Liver (tissue), 9 donors: ENCODE results near the gene TUBG2. TPM values are rescaled to one million over a fixed set of nuclear protein-coding genes. Genes with fewer than 3 reads are reported as not detected.

ENCODE experiments used
- DNase-seq: peaks from one replicate; pipeline ENCODE4 v3.0.0-alpha.2; 2017; ENCODE audit warnings: low spot score
- H3K27ac ChIP-seq, 2 donors: one replicate each; pipeline ENCODE4 v1.7.0; 2013; ENCODE audit warnings: inconsistent platforms in 2 of 2, low read length in 2 of 2, control low read depth in 1 of 2, low read depth in 1 of 2, mild to moderate bottlenecking in 1 of 2
- H3K27me3 ChIP-seq, 4 donors: one replicate each; pipeline versions ENCODE4 v1.6.1 to v1.7.0; 2013; ENCODE audit warnings: low read length in 3 of 4, inconsistent platforms in 1 of 4, mild to moderate bottlenecking in 1 of 4, moderate library complexity in 1 of 4; ENCODE audit not compliant: control insufficient read depth in 4 of 4, insufficient read depth in 4 of 4
- H3K36me3 ChIP-seq, 4 donors: one replicate each; pipeline versions ENCODE4 v1.6.1 to v1.7.0; 2013; ENCODE audit warnings: low read length in 3 of 4, mild to moderate bottlenecking in 3 of 4, low read depth in 1 of 4, moderate library complexity in 1 of 4; ENCODE audit not compliant: control insufficient read depth in 4 of 4, insufficient read depth in 3 of 4
- H3K4me1 ChIP-seq, 4 donors: one replicate each; pipeline versions ENCODE4 v1.6.1 to v1.7.0; 2013; ENCODE audit warnings: low read length in 3 of 4, mild to moderate bottlenecking in 3 of 4, moderate library complexity in 1 of 4; ENCODE audit not compliant: control insufficient read depth in 4 of 4, insufficient read depth in 4 of 4
- H3K4me3 ChIP-seq, 3 donors: one replicate each; pipeline versions ENCODE4 v1.6.1 to v1.7.0; 2013; ENCODE audit warnings: low read length in 3 of 3, control low read depth in 1 of 3, low read depth in 1 of 3, mild to moderate bottlenecking in 1 of 3
- H3K9ac ChIP-seq, 2 donors: one replicate each; pipeline ENCODE4 v1.7.0; 2013; ENCODE audit warnings: low read length in 2 of 2, mild to moderate bottlenecking in 2 of 2, moderate library complexity in 2 of 2, control low read depth in 1 of 2, low read depth in 1 of 2
- H3K9me3 ChIP-seq, 4 donors: one replicate each; pipeline versions ENCODE4 v1.6.1 to v1.7.0; 2013; ENCODE audit warnings: low read length in 3 of 4; ENCODE audit not compliant: control insufficient read depth in 4 of 4
- CTCF ChIP-seq: fragments of 150-350 bp; IDR thresholded peaks from 2 replicates; pipeline ENCODE4 v1.5.1; 2017; ENCODE audit warnings: improper control_type of control experiment, low read depth, low read length; ENCODE audit not compliant: missing input control
- FOXA1 ChIP-seq: IDR thresholded peaks from 2 replicates; pipeline ENCODE4 v1.6.1; 2016; ENCODE audit warnings: antibody characterized with exemption
- FOXA2 ChIP-seq: IDR thresholded peaks from 2 replicates; pipeline ENCODE4 v1.6.1; 2016; ENCODE audit warnings: antibody characterized with exemption
- GABPA ChIP-seq, 2 donors: IDR thresholded peaks in 1 of 2; conservative IDR thresholded peaks in 1 of 2; 2 replicates each; pipeline ENCODE4 v1.6.1; 2016; ENCODE audit warnings: antibody characterized with exemption in 2 of 2, mild to moderate bottlenecking in 1 of 2, moderate library complexity in 1 of 2
- HNF4G ChIP-seq: IDR thresholded peaks from 2 replicates; pipeline ENCODE4 v1.6.1; 2016; ENCODE audit warnings: antibody characterized with exemption
- MAX ChIP-seq: IDR thresholded peaks from 2 replicates; pipeline ENCODE4 v1.6.1; 2016; ENCODE audit warnings: antibody characterized with exemption
- NR2F2 ChIP-seq: IDR thresholded peaks from 2 replicates; pipeline ENCODE4 v1.6.1; 2016; ENCODE audit warnings: antibody characterized with exemption
- RAD21 ChIP-seq, 2 donors: IDR thresholded peaks; 2 replicates each; pipeline ENCODE4 v1.6.1; 2016; ENCODE audit warnings: antibody characterized with exemption in 2 of 2, mild to moderate bottlenecking in 2 of 2
- RXRA ChIP-seq, 2 donors: IDR thresholded peaks; 2 replicates each; pipeline ENCODE4 v1.6.1; 2017 to 2018; ENCODE audit warnings: antibody characterized with exemption in 2 of 2, mild to moderate bottlenecking in 1 of 2
- YY1 ChIP-seq: IDR thresholded peaks from 2 replicates; pipeline ENCODE4 v1.6.1; 2016; ENCODE audit warnings: antibody characterized with exemption, mild to moderate bottlenecking
- ZBTB33 ChIP-seq: IDR thresholded peaks from 2 replicates; pipeline ENCODE4 v1.6.1; 2016; ENCODE audit warnings: antibody characterized with exemption
- WGBS: extraction: QIAGEN DNeasy Blood & Tissue Kit; methylation state at CpG from one replicate; pipeline ENCODE4 v1.1.7; 2013; 5-methylcytosine and 5-hydroxymethylcytosine counted together
- polyA plus RNA-seq, 2 donors: library from polyadenylated mRNA; stranded (reverse) in 1 of 2; unstranded in 1 of 2; fragments of 200-250 nt in 1 of 2; fragments of >200 nt in 1 of 2; fragmentation: Nextera tagmentation in 1 of 2; extraction: Ambion mirVana in 1 of 2; gene quantifications; one replicate each; pipeline versions ENCODE4 v1.2.1 to v1.2.3, GENCODE V29; 2013 to 2015
- total RNA-seq, 2 donors: library from RNA; depleted of rRNA; stranded (reverse); fragments of >200 nt; gene quantifications; one replicate each; pipeline ENCODE4 v1.2.3, GENCODE V29; 2014
- donor health status: healthy.
- donor health status: healthy.
- donor health status: healthy.
- donor health status: healthy.
- donor health status: healthy.

The TUBG2 gene
- total and polyA plus RNA-seq, 4 donors: 1.4 to 10.8 (median 5.0) TPM

GRCh38 chr17:42672038-42672437 is 13.0 kb downstream of the TUBG2 start:
- no peaks in the 10 kb centered on the region for H3K9me3 ChIP-seq
- peaks cover 18 to 58% (median 23%) of the 10 kb centered on the region in 4 donors for H3K4me1 ChIP-seq
- H3K36me3 ChIP-seq: peaks cover 6 to 24% (median 14%) of the 10 kb centered on the region in 4 donors
- TF ChIP-seq GABPA (IDR thresholded peaks at IDR 0.05 in 1 of 2, conservative IDR thresholded peaks at IDR 0.05 in 1 of 2): no peak
- no peak for TF ChIP-seq FOXA1
- no peak for TF ChIP-seq RXRA (IDR thresholded peaks at IDR 0.05)
- H3K27ac ChIP-seq: no peak overlapping the region
- no peaks in the 10 kb centered on the region for H3K27me3 ChIP-seq
- no peak for DNase-seq
- 90% methylated on average over 28 of the region's 28 CpGs for WGBS
- H3K9ac ChIP-seq: no peak overlapping the region
- no peak overlapping the region for H3K4me3 ChIP-seq

GRCh38 chr17:42673266-42673884 is 14.3 kb downstream of the TUBG2 start:
- Histone ChIP-seq H3K4me1 (peaks cover 13 to 55% (median 18%) of the 10 kb centered on the region in 4 donors), H3K27ac (peak overlapping the region in 1 of 2 donors; percentile 4), H3K27me3 (no peaks in the 10 kb centered on the region), H3K9me3 (no peaks in the 10 kb centered on the region), H3K36me3 (peaks cover 6 to 24% (median 12%) of the 10 kb centered on the region in 4 donors), H3K4me3 (no peak overlapping the region), H3K9ac (no peak overlapping the region)
- no peak for TF ChIP-seq FOXA2
- TF ChIP-seq RAD21 (IDR thresholded peaks at IDR 0.05): no peak
- TF ChIP-seq NR2F2: no peak
- TF ChIP-seq ZBTB33: no peak
- no peak for TF ChIP-seq MAX
- TF ChIP-seq YY1: no peak
- no peak for DNase-seq
- WGBS: 75% methylated on average over 30 of the region's 30 CpGs

GRCh38 chr17:42673885-42674754 is 15.0 kb downstream of the TUBG2 start:
- Histone ChIP-seq H3K36me3 (peaks cover 6 to 24% (median 12%) of the 10 kb centered on the region in 4 donors), H3K27me3 (no peaks in the 10 kb centered on the region), H3K4me3 (peak overlapping the region in 1 of 3 donors; percentile 71), H3K4me1 (peaks cover 13 to 55% (median 23%) of the 10 kb centered on the region in 4 donors), H3K9me3 (no peaks in the 10 kb centered on the region), H3K9ac (no peak overlapping the region), H3K27ac (peak overlapping the region; percentile 4 to 22)
- TF ChIP-seq RXRA (IDR thresholded peaks at IDR 0.05) (peak in 1 of 2 donors; percentile 1), RAD21 (IDR thresholded peaks at IDR 0.05) (peak in 1 of 2 donors; percentile 12), ZBTB33 (no peak), CTCF (peak; percentile 23), HNF4G (no peak), GABPA (IDR thresholded peaks at IDR 0.05 in 1 of 2, conservative IDR thresholded peaks at IDR 0.05 in 1 of 2) (no peak), MAX (no peak), NR2F2 (peak; percentile 66)
- peak; percentile 55 for DNase-seq
- 29% methylated on average over 32 of the region's 32 CpGs for WGBS
